H9 (cell line): Measurements from ENCODE around the gene GAK. TPM values are rescaled to one million over a fixed set of nuclear protein-coding genes. Genes with fewer than 3 reads are reported as not detected.

Source experiments
- DNase-seq: peaks from one replicate; pipeline ENCODE4 v3.0.0-alpha.2; 2017
- H2AFZ ChIP-seq: one replicate; pipeline ENCODE4 v1.6.1; 2013; ENCODE audit warnings: mild to moderate bottlenecking, low read length, control low read depth, moderate library complexity
- H2AK5ac ChIP-seq: 2 replicates; pipeline ENCODE4 v1.6.1; 2013; ENCODE audit warnings: low read length, control low read depth, mixed read lengths; ENCODE audit not compliant: insufficient read length
- H2BK120ac ChIP-seq: one replicate; pipeline ENCODE4 v1.6.1; 2013; ENCODE audit warnings: low read depth, mild to moderate bottlenecking, low read length, control low read depth, inconsistent platforms; ENCODE audit not compliant: poor library complexity, severe bottlenecking
- H2BK12ac ChIP-seq: 2 replicates; pipeline ENCODE4 v1.6.1; 2013; ENCODE audit warnings: low read length, control low read depth, mixed read lengths, low read depth; ENCODE audit not compliant: insufficient read length
- H2BK15ac ChIP-seq: 2 replicates; pipeline ENCODE4 v1.6.1; 2013; ENCODE audit warnings: low read depth, low read length, control low read depth
- H2BK20ac ChIP-seq: one replicate; pipeline ENCODE4 v1.6.1; 2013; ENCODE audit warnings: low read depth, mild to moderate bottlenecking, low read length, control low read depth, inconsistent platforms; ENCODE audit not compliant: poor library complexity, severe bottlenecking
- H2BK5ac ChIP-seq: 2 replicates; pipeline ENCODE4 v1.6.1; 2013; ENCODE audit warnings: low read length, control low read depth, mixed read lengths; ENCODE audit not compliant: insufficient read length
- H3K14ac ChIP-seq: 2 replicates; pipeline ENCODE4 v1.6.1; 2013; ENCODE audit warnings: low read length, control low read depth; ENCODE audit not compliant: insufficient read depth
- H3K18ac ChIP-seq: 2 replicates; pipeline ENCODE4 v1.6.1; 2013; ENCODE audit warnings: low read depth, mild to moderate bottlenecking, mixed read lengths, low read length, control low read depth; ENCODE audit not compliant: insufficient read length
- H3K23ac ChIP-seq: 2 replicates; pipeline ENCODE4 v1.6.1; 2013; ENCODE audit warnings: low read length, control low read depth, mixed read lengths, low read depth; ENCODE audit not compliant: insufficient read length
- H3K23me2 ChIP-seq: 2 replicates; pipeline ENCODE4 v1.6.1; 2013; ENCODE audit warnings: low read depth, mild to moderate bottlenecking, mixed read lengths, low read length, control low read depth; ENCODE audit not compliant: insufficient read length, poor library complexity, severe bottlenecking
- H3K27ac ChIP-seq: 2 replicates; pipeline ENCODE4 v1.5.1; 2013; ENCODE audit warnings: low read length, control low read depth, mixed read lengths, low read depth; ENCODE audit not compliant: insufficient read length
- H3K27me3 ChIP-seq: 2 replicates; pipeline ENCODE4 v1.6.1; 2013; ENCODE audit warnings: low read length, control low read depth, inconsistent platforms; ENCODE audit not compliant: insufficient read depth
- H3K4ac ChIP-seq: 2 replicates; pipeline ENCODE4 v1.6.1; 2013; ENCODE audit warnings: low read depth, mild to moderate bottlenecking, control low read depth, inconsistent platforms, low read length, moderate library complexity
- H3K4me1 ChIP-seq: 2 replicates; pipeline ENCODE4 v1.6.1; 2013; ENCODE audit warnings: low read length, control low read depth, inconsistent platforms; ENCODE audit not compliant: insufficient read depth
- H3K4me2 ChIP-seq: 2 replicates; pipeline ENCODE4 v1.6.1; 2013; ENCODE audit warnings: low read length, control low read depth, mixed read lengths; ENCODE audit not compliant: insufficient read length, insufficient read depth
- H3K56ac ChIP-seq: 2 replicates; pipeline ENCODE4 v1.6.1; 2013; ENCODE audit warnings: low read depth, mild to moderate bottlenecking, mixed read lengths, low read length, control low read depth; ENCODE audit not compliant: insufficient read length
- H3K79me1 ChIP-seq: 2 replicates; pipeline ENCODE4 v1.6.1; 2013; ENCODE audit warnings: low read depth, mild to moderate bottlenecking, moderate library complexity, low read length, control low read depth, inconsistent platforms; ENCODE audit not compliant: insufficient read depth, poor library complexity, severe bottlenecking
- H3K79me2 ChIP-seq: 2 replicates; pipeline ENCODE4 v1.6.1; 2013; ENCODE audit warnings: low read length, control low read depth, inconsistent platforms; ENCODE audit not compliant: insufficient read depth
- H3K9ac ChIP-seq: 2 replicates; pipeline ENCODE4 v1.6.1; 2013; ENCODE audit warnings: low read length, control low read depth, mixed read lengths; ENCODE audit not compliant: insufficient read length; ENCODE audit errors: extremely low read depth
- H3K9me3 ChIP-seq: one replicate; pipeline ENCODE4 v1.6.1; 2013; ENCODE audit warnings: low read depth, low read length, inconsistent platforms; ENCODE audit not compliant: control insufficient read depth
- H3T11ph ChIP-seq: one replicate; pipeline ENCODE4 v1.6.1; 2013; ENCODE audit warnings: mild to moderate bottlenecking, low read length, control low read depth, inconsistent platforms
- H4K20me1 ChIP-seq: one replicate; pipeline ENCODE4 v1.6.1; 2013; ENCODE audit not compliant: control insufficient read depth, insufficient read length, insufficient read depth
- H4K5ac ChIP-seq: 2 replicates; pipeline ENCODE4 v1.6.1; 2013; ENCODE audit warnings: low read depth, mild to moderate bottlenecking, mixed read lengths, low read length, control low read depth; ENCODE audit not compliant: insufficient read length
- H4K8ac ChIP-seq: replicated peaks from 2 replicates; pipeline ENCODE4 v1.6.1; 2013; ENCODE audit warnings: low read length, control low read depth, mixed read lengths, low read depth; ENCODE audit not compliant: insufficient read length
- H4K91ac ChIP-seq: 2 replicates; pipeline ENCODE4 v1.6.1; 2013; ENCODE audit warnings: low read depth, mild to moderate bottlenecking, moderate library complexity, mixed read lengths, low read length, control low read depth; ENCODE audit not compliant: insufficient read length
- H3K27ac Mint-ChIP-seq, 3 experiments: 2 replicates in 2 of 3; 3 replicates in 1 of 3; pipeline ENCODE4 v1.8.0; 2020 to 2021; ENCODE audit warnings: mixed read lengths in 3 of 3, mild to moderate bottlenecking in 1 of 3, moderate library complexity in 1 of 3
- H3K27me3 Mint-ChIP-seq: 2 replicates; pipeline ENCODE4 v1.8.0; 2021; ENCODE audit warnings: low read depth, mild to moderate bottlenecking, moderate library complexity, mixed read lengths
- H3K36me3 Mint-ChIP-seq, 3 experiments: 2 replicates in 2 of 3; 3 replicates in 1 of 3; pipeline ENCODE4 v1.8.0; 2020 to 2021; ENCODE audit warnings: low read depth in 3 of 3, mixed read lengths in 3 of 3; ENCODE audit not compliant: insufficient read depth in 1 of 3
- H3K4me1 Mint-ChIP-seq, 2 experiments: 2 replicates each; pipeline ENCODE4 v1.8.0; 2020; ENCODE audit warnings: mixed read lengths in 2 of 2
- H3K4me3 Mint-ChIP-seq, 2 experiments: 2 replicates in 1 of 2; 3 replicates in 1 of 2; pipeline ENCODE4 v1.8.0; 2020 to 2021; ENCODE audit warnings: mild to moderate bottlenecking in 2 of 2, mixed read lengths in 2 of 2, moderate library complexity in 1 of 2
- H3K9me3 Mint-ChIP-seq, 2 experiments: 2 replicates in 1 of 2; 3 replicates in 1 of 2; pipeline ENCODE4 v1.8.0; 2020; ENCODE audit warnings: mild to moderate bottlenecking in 2 of 2, mixed read lengths in 2 of 2, moderate library complexity in 1 of 2
- WGBS: extraction: QIAGEN DNeasy Blood & Tissue Kit; methylation state at CpG from one replicate; pipeline ENCODE4 v1.1.7; 2013; ENCODE audit warnings: missing lambda C conversion rate, low lambda C conversion rate, mixed read lengths; ENCODE audit not compliant: insufficient read length; ENCODE audit errors: extremely low coverage; 5-methylcytosine and 5-hydroxymethylcytosine counted together
- total RNA-seq: library from RNA; stranded (reverse); gene quantifications from 2 replicates; pipeline ENCODE4 v1.2.1, GENCODE V29; 2021
- TF ChIP-seq, protein P1 (sequence below): fragments of 200-600 bp; sonication (generic); conservative IDR thresholded peaks from 3 replicates; pipeline ENCODE4 v1.8.0; 2021; ENCODE audit warnings: antibody characterized with exemption, mild to moderate bottlenecking

The GAK gene
- total RNA-seq, 1 experiment from 2014 or later = 80.7 TPM

DNA sequence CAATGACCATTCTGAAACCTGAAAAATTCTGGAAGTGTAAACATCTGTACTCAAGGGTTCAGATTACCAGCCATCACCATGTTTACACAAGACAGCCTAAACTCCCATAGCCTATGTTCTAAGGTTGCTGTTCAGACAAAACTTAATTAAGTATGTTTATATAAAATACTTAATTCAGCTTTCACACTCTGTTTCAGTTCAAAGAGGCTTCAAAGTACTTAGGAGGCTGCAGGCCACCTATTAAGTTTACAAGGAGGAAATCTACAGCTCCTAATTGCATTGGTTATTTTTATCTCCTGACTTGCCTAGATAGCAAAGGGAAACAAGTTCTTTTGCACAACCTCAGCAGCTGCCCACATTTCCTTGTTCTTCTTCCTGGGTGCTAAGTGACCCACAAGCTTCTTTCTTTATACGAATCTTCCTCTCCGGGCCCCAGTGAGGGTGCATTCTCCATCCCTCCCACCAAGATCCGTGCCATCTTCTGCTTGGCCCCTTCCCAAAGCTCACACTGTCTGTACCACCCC lies 2.0 kb downstream of the GAK start:
- peaks cover 2% of the 10 kb centered on the region for H4K20me1 ChIP-seq

More for the DNA sequence above, 2.0 kb downstream of the GAK start:
- Mint-ChIP-seq H3K27ac (peak overlapping the region in 1 of 3 experiments; percentile 35; a peak in 1 of 7 replicates), H3K9me3 (no peaks in the 10 kb centered on the region), H3K4me1 (peaks cover 24% of the 10 kb centered on the region in 2 experiments), H3K27me3 (no peaks in the 10 kb centered on the region), H3K4me3 (peak overlapping the region; percentile 88 to 96; a peak in 3 of 5 replicates), H3K36me3 (no peaks in the 10 kb centered on the region; a peak in 2 of 7 replicates)
- Histone ChIP-seq H2BK120ac (no peak overlapping the region), H3K27me3 (no peaks in the 10 kb centered on the region), H3K4me1 (peaks cover 4% of the 10 kb centered on the region; the same call in 1 of the 2 replicates), H3K9ac (no peak overlapping the region), H2BK20ac (no peak overlapping the region), H3K79me1 (peaks cover 21% of the 10 kb centered on the region), H2AFZ (no peak overlapping the region), H4K8ac (no peak overlapping the region), H2BK15ac (no peak overlapping the region), H4K91ac (no peak overlapping the region), H3K23me2 (peaks cover 18% of the 10 kb centered on the region), H3K4ac (no peak overlapping the region), H4K5ac (no peak overlapping the region), H3K23ac (no peak overlapping the region), H3K4me2 (no peak overlapping the region), H3K9me3 (no peaks in the 10 kb centered on the region), H3K27ac (no peak overlapping the region), H3K79me2 (peaks cover 23% of the 10 kb centered on the region; the same call in 1 of the 2 replicates), H2BK12ac (no peak overlapping the region), H3K56ac (no peak overlapping the region), H3T11ph (no peak overlapping the region), H2BK5ac (no peak overlapping the region), H3K18ac (no peak overlapping the region), H3K14ac (no peak overlapping the region), H2AK5ac (no peak overlapping the region)
- DNase-seq = no peak
- WGBS = no CpG with 5 or more reads among the region's 3 CpGs
- TF ChIP-seq, protein P1, sequence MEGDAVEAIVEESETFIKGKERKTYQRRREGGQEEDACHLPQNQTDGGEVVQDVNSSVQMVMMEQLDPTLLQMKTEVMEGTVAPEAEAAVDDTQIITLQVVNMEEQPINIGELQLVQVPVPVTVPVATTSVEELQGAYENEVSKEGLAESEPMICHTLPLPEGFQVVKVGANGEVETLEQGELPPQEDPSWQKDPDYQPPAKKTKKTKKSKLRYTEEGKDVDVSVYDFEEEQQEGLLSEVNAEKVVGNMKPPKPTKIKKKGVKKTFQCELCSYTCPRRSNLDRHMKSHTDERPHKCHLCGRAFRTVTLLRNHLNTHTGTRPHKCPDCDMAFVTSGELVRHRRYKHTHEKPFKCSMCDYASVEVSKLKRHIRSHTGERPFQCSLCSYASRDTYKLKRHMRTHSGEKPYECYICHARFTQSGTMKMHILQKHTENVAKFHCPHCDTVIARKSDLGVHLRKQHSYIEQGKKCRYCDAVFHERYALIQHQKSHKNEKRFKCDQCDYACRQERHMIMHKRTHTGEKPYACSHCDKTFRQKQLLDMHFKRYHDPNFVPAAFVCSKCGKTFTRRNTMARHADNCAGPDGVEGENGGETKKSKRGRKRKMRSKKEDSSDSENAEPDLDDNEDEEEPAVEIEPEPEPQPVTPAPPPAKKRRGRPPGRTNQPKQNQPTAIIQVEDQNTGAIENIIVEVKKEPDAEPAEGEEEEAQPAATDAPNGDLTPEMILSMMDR = no peak
